Endothelial cell of umbilical vein (primary cell): ENCODE results near the gene NOD1.

Experiments used
- JUN ChIP-seq: IDR thresholded peaks from 2 replicates; pipeline ENCODE4 v1.6.1; 2011; ENCODE audit warnings: borderline replicate concordance, low read depth; ENCODE audit not compliant: insufficient read length, insufficient read depth
- POLR2A ChIP-seq: IDR thresholded peaks from 2 replicates; pipeline ENCODE4 v1.6.1; 2012; ENCODE audit warnings: low read depth, mild to moderate bottlenecking, control low read depth, low read length
- POLR2AphosphoS5 ChIP-seq: IDR thresholded peaks from 2 replicates; pipeline ENCODE4 v1.6.1; 2012; ENCODE audit warnings: low read depth, mild to moderate bottlenecking, control low read depth, low read length, moderate library complexity; ENCODE audit not compliant: insufficient read depth
- TF ChIP-seq, protein P1 (sequence below), 2 donors: IDR thresholded peaks; 1 replicate in 1 of 2; 2 replicates in 1 of 2; pipeline ENCODE4 v1.5.1; 2011; ENCODE audit warnings: low read length in 2 of 2, mild to moderate bottlenecking in 2 of 2, moderate library complexity in 2 of 2, control low read depth in 1 of 2, inconsistent platforms in 1 of 2, low read depth in 1 of 2; ENCODE audit not compliant: insufficient read depth in 1 of 2; ENCODE audit errors: extremely low read depth in 1 of 2
- TF ChIP-seq, protein P2 (sequence below): IDR thresholded peaks from 2 replicates; pipeline ENCODE4 v1.6.1; 2011; ENCODE audit not compliant: insufficient read depth, insufficient read length

DNA sequence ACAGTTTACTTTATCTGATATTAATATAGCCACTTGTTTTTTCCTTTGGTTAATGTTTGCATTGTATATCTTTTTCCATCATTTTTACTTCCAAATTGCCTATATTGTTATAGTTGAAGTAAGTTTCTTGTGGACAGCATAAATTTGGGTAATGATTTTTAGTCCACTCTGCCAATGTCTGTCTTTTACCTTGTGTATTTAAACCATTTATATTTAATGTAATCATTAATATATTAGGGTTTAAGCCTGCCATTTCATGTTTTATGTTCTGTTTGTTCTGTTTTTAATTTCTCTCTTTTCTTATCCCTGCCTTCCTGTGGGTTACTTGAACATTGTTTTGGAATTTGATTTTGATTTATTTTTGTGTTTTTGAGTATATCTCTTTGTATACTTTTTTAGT is 12.8 kb upstream of the NOD1 start:
- TF ChIP-seq, protein P1, sequence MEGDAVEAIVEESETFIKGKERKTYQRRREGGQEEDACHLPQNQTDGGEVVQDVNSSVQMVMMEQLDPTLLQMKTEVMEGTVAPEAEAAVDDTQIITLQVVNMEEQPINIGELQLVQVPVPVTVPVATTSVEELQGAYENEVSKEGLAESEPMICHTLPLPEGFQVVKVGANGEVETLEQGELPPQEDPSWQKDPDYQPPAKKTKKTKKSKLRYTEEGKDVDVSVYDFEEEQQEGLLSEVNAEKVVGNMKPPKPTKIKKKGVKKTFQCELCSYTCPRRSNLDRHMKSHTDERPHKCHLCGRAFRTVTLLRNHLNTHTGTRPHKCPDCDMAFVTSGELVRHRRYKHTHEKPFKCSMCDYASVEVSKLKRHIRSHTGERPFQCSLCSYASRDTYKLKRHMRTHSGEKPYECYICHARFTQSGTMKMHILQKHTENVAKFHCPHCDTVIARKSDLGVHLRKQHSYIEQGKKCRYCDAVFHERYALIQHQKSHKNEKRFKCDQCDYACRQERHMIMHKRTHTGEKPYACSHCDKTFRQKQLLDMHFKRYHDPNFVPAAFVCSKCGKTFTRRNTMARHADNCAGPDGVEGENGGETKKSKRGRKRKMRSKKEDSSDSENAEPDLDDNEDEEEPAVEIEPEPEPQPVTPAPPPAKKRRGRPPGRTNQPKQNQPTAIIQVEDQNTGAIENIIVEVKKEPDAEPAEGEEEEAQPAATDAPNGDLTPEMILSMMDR (IDR thresholded peaks at IDR 0.05; ENCODE audit: extremely low read depth in 1 of 2, insufficient read depth in 1 of 2, low read depth in 1 of 2, low read length in 2 of 2): no peak
- TF ChIP-seq JUN (no peak), POLR2A (no peak), POLR2AphosphoS5 (no peak)
- TF ChIP-seq, protein P2, sequence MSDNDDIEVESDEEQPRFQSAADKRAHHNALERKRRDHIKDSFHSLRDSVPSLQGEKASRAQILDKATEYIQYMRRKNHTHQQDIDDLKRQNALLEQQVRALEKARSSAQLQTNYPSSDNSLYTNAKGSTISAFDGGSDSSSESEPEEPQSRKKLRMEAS: no peak
